Measurements from ENCODE around the gene HDAC10.

HDAC10 gene, protein sequence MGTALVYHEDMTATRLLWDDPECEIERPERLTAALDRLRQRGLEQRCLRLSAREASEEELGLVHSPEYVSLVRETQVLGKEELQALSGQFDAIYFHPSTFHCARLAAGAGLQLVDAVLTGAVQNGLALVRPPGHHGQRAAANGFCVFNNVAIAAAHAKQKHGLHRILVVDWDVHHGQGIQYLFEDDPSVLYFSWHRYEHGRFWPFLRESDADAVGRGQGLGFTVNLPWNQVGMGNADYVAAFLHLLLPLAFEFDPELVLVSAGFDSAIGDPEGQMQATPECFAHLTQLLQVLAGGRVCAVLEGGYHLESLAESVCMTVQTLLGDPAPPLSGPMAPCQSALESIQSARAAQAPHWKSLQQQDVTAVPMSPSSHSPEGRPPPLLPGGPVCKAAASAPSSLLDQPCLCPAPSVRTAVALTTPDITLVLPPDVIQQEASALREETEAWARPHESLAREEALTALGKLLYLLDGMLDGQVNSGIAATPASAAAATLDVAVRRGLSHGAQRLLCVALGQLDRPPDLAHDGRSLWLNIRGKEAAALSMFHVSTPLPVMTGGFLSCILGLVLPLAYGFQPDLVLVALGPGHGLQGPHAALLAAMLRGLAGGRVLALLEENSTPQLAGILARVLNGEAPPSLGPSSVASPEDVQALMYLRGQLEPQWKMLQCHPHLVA

DNA sequence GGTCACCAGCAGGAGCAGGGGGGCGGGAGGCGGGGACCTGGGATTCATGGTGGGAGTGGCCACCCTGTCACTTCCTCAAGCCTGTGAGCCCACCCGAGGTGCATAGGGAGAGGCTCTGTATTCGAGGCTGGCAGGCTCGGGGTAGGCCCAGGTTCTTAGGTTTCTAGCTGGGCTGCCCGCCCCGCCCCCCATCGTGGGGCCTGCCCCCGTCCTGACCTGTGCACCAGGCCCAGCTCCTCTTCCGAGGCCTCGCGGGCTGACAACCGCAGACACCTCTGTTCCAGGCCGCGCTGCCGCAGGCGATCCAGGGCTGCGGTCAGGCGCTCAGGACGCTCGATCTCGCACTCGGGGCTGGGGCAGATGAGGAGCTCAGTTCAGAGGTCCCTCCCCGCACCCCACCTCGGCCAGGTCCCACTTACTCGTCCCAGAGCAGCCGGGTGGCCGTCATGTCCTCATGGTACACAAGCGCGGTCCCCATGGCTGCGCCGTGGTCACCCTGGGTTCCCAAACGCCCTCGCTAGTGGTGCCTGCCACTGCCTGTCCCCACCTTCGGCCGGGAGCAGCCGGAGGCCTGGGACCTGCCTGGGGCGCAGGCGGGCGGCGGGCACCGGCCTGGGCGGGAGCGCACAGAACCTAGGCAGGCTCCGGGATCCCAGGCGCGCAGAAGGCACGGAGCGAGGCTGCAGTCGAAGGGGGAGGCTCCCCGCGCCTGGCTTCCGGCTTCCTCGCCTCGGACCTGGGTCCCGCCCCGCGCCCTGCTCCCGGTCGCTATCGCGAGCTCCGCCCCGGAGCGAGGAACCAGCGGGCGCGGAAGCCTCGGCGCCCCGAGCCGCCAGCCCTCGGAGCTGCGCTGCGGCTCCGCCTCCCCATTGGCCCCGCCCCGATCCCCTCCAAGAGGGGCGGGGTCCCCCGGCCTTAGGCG lies at the start of gene HDAC10:
Gene HDAC10 (minus strand): TSS at position 711 of the 922 bp plus-strand sequence. CDS start 233 bp downstream, at position 478.
- DNase-seq (ENCODE audit: low spot score): peak; percentile 88

DNA sequence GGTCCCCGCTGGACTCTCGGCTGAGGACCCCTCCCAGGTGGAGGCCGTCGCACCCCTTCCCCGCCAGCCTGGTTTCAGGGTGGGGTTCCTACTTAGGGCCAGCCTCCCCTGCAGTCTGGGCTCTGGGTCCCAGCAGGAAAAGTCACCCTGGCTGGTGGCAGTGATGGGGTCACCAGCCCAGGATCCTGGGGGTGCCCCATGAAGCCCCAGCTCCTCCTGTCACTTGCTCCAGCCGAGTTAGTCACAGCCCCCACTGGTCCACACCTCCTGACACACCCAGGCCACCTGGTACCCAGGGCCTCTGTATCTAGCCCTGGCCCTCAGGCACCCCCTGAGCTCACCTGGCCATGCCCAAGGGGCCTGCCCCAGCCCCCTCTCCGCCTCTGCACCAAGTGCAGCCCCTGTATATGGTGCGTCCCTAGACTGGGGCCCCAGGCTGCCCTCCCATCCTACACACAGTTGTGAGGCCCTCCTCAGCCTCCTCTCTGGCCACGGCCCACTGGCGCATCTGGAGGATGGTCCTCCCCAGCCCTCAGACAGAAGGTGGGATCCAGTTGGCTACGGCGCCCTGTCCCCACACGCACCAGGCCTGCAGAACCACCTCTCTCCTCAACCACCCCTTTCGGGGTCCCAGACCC lies 49.7 kb upstream of the HDAC10 start:
- no peak for DNase-seq (ENCODE audit: low spot score)

DNA sequence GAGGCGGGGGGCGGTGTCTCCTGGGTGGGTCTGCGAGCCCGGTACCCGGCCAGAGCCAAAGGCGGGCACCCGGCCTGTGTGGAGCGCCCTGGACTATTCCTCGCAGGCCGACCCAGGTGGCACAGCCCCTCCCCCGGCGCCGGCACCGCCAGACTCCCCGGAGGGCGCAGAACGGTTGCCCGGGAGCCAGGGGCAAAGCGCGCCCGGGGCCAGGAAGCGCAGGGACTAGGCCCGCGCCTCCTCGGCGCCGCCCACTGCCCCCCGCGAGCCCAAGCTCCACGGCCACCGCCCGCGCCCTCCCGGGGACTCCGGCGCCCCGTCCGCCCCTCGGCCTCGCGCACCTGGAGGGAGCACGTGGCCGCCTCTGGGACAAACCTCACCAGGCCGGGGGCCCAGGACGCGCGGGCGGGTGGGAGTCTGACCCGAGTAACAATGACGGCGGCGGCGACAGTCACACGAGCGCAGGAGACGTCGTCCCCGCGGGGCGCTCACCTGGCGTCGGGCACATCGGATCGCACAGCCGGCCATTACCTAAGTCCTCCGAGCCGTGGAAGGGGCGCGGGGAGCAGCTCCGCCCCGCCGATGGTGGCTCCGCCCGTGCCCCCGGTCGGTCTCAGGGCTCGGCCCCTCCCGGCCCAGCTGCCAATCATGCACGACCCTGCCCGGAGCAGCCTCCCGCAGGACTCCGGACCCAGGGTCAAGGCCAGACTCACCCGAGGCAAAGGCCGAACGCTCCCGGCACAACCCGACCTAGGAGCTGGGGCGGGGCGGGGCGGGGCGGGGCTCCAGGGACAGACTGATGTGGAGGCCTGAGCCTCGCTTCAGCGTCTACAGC lies 48.9 kb upstream of the HDAC10 start:
- peak; percentile 22 for DNase-seq (ENCODE audit: low spot score)

DNA sequence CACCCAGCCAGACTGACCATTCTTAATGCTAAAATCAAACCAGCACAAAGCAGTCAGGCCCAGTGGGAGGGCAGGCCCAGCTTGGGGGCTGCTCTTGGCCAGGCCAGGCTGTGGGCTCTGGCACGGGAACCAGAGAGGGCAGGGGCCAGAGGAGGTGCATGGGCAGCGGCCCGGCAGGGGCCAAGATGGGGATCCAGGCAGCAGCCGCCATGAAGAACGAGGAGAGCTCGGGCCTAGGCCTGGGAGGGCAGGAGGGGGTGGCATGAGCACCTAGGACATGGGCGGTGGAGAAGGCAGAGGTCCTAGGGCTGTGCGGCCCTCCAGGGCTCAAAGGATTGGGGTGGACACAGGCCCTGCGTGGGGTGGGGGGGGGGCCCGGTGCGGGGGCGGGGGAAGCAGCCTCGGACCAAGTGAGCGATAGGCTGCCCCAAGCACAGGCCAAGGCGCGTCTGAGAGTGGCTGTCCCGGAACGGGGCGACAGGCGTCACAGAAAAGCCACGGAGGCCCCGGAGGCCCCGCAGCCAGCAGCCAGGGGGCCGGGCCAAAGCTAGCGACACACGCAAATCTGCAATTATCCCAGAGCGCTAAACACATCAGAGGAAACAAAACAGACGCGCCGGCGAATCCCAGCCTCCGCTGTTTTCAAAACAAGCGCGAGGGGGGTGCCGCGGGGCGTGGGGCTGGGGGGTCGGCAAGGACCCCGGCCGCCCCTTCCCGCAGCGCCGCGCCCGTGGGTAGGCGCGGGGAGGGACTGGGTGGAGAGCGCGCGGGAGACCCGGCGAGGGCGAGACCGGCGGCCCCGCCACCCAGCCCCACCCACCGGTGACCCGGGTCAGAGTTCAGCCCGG lies 48.1 kb upstream of the HDAC10 start:
- peak; percentile 53 for DNase-seq (ENCODE audit: low spot score)

DNA sequence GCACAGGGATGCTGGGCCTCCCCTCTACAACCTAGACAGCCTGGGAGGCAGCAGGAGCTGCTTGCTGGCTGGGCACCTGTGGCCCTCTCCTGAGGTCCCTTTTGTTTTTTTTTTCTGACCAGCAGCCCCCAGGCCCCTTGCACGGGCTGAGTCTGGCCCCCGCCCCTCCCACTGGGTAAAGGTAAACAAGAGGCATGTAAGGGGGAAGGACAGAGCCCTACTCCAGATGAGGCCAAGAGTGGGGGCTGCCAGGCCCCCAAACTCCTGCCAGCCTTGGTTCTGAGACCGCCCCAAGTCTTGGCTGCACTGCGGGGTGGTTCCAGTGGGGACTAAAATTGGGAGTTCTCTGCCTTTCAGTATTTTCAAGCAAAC lies 47.2 kb upstream of the HDAC10 start:
- no peak for DNase-seq (ENCODE audit: low spot score)

DNA sequence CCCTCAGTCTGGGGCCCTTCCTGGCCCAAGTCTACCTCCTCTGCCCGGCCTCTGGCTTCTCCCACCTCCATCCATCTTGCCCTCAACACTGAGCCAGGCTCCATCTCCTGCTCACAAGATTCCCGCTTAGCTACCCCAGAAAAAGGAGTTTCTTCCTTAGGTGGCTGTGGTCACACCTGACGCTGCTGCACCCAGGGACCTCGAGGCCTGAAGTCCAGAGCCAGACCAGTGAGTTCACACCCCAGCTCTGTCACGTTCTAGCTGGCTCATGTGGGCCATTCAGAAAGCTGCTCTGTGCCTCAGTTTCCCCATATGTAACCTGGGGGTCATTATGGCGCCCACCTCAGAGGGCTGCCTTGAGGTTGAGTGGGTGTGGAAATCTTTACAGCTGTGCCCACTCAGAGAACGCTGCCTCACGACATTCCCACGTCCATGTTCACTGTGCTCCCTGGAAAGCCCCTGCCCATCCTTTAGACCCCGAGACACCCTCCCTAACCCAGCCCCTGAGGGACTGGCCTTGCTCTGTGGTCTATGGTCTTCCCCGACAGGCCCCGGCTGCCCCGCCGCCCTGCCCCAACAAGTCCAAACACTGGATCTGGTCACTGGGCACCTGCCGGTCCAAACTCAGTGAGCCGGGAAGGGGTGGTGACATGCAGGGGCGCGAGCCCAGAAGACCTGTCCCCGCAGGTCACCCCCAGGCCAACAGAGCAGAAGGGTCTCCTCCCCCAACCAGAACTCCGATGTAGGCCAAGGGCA lies 46.6 kb upstream of the HDAC10 start:
- DNase-seq (ENCODE audit: low spot score): no peak

DNA sequence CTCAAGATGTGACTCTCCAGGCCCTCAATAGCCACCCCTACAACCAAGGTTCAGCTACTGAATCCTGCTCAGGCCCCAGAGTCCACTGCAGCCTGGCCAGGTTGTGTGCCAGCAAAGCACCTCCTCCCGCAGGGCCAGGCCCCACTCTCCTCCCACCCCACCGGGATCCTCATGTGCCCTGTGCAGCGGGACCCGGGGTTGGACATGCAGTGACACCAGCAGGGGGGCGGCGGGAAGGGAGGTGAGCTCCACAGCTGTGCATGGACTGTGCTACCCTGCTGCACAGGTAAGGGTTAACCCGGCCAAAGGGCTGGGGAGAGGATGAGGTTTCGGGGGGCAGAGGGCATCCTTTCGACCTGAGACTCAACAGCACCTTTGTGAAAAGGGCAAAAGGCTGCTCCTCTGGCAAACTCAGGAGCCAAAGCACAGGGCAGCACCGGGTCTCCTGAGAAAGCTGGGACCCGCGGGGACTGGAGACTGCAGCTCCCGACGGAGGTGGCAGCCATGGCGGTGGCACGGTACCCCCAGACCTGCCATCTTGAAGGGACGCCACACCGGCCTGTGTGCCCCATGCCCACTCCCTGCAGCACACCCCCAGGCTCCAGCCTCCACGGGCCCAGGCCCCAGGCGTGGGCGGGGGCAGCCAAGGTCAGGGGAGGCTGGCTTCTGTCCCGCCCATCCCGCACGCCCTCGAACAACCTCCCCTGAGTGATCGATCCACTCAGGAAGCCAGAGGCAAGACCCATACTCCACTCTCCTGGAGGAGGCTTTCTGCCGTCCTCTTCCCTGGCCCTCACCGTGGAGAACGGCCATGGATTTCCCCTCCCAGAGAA lies 45.8 kb upstream of the HDAC10 start:
- DNase-seq (ENCODE audit: low spot score): no peak

DNA sequence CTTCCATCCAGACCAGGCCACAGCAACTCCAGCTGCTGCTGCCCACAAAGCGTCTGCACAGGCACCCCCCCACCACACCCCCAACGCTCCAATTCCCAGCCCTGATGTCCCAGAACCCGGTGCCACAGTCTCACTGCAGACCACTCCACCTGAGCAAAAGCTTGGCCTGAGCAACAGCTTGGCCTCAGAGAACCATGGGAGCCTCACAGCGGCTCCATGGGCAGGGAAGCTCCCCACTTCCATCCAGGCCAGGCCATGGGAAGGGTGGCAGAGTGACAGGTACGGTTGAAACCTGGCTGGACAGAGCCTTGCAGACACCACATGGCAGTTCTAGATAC lies 43.2 kb upstream of the HDAC10 start:
- no peak for DNase-seq (ENCODE audit: low spot score)

DNA sequence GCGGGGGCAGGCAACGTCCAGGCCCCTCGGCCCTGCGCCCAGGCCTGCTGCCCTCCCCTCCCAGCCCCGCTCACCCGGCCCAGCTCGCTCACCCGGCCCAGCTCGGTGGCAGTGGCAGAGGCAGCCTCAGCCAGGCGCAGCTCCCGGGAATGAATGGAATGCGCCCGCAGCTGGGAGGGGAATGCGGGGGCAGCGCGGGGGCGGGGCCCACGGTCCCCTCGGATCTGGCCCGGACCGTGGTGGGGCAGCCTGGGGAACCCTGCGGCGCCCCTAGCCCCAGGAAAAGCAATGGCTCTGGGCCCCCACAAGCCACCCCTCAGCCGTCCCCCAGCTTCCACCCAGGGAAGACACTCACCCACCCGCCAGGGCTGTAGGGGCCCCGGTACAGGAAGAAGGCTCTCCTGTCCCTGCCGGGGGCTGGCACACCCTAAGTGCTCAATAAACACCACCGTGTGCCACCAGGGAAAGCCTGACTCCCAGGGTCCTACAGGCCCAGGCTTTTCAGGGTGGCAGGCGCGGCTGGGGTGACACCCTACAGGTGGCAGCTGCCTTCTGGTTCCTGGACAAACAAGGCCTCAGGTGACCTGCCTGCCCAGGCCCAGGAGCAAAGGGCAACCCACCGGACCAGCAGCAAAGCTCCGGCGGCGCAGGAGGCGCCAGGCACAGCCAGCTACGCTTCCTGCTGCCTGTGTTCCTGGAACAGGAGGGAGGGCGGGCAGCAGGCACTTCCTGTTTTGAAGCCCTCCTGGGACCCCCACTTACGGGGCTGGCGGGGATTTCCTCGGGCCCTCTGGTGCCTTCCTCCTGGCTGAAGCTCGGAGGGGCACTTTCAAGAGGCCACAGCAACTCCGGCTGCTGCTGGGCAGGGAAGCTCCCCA lies 42.6 kb upstream of the HDAC10 start:
- DNase-seq (ENCODE audit: low spot score): peak; percentile 66

DNA sequence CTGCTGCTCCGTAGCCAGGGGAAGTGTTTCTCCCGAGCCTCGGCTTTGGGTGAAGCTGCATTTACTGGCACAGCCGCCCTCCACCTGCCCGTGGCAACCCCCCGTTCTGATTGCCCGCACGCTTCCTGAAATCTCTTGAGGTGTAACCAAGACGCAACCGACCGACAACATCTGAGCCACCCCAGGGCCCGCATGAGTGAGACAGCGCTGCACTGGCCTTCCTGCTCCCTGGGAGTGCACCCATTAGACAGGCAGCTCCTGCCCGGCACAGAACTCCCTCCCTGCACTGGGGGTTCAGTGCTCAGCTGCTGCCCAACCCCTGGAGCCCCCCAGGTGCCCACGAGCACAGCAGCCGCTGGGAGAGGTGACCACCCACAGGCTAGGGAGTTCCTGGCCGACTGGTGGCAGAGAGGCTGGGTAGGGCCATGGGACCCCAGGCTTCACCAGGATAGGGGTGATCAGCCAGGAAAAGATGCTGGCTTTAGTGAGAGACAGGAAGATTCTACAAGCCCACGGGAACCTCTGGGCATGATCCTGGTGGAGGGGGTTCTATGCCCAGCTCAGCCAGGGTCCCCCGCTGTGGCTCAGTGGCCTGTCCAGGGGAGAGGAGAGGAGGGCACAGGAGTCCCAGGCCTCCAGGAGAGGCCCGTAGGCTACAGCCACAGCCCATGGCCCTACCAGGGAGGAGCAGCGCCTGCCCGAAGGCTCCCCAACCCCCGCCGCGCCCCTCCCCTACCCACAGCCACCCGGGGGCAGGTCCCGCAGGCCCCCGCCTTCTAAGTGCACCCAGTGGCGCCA lies 41.8 kb upstream of the HDAC10 start:
- peak; percentile 76 for DNase-seq (ENCODE audit: low spot score)

DNA sequence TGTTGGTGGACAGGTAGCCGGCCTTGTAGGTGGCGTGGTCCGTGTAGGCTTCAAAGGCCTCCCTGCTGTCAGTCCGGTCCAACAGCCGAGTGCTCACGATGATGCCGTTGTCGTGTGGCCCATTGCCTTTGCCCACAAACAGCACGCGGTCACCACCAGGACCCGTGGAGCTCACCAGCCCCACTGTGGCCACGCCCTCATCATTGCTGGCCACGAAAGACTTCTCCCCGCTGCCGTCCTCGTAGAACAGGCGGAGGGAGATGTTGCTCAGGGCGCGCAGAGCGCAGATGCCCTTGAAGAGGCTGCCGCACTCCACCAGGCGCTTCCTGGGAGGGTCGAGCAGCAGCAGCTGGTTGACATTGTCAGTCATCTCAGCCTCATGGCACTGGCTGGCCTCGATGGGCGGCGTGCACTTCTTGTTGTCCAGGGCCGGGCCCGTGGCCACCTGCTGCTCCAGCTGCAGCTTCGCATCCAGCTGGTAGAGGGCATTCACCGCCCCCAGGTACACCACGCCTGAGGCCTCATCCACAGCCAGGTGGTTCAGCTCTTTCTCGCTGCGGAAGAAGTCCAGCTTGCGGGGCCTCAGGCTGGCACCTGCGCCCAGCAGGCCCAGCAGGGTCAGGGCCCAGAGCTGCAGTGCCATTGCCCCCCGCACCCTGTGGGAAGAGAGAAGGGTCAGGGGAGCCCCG lies 39.0 kb upstream of the HDAC10 start:
- no peak for DNase-seq (ENCODE audit: low spot score)

DNA sequence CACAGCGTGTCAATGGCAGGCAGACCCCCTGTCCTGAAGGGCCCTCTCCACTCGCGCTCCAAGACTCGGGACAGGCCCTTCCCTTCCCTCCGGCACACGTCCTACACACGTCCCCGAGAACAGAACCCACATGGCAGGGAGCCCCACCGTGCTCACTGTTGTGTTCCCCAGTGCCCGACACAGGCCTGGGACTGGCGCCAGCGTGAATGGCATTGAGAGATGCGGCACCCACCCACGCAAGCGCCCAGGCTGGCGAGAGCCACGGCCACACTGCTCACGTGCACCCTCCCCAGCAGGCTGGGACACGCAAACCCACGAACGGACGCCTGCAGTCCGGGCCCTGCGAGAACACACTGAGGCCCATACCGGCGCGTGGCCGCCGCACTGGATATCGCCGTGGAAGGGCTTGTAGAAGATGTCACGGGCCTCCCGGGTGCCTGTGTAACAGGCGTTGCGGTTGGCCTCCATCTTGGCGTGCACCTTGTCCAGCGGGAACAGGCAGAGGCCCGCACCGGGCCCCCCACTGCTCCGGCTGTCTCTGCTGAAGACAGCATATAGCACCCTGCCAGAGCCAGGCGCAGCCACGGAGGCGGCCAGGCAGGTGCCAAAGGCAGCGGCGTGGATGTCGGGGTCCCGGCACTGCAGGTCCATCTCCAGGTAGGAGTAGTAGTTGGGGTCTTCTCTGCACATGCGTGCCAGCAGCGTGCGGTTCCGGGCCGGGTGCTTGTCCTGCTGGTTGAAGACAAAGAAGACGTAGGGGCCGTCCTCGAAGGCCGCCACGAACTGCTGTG lies 38.3 kb upstream of the HDAC10 start:
- no peak for DNase-seq (ENCODE audit: low spot score)

DNA sequence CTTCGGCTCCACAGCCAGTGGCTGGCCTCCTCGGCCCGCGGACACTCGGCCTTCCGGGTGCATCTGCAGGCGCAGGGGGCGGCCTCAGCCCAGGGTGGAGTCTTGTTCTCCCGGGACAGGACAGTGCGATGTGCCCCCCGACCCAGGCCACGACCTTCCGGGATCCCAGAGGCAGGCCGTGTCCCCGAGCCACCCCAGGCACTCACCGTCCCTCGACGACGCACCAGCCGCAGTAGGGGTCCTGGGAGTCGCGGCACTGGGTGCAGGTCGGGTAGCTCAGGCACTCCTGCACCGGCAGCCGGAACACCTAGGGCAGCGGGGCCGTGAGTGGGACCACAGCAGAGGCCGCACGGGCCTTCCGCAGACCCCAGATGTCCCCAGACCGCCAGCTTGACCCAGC lies 36.7 kb upstream of the HDAC10 start:
- DNase-seq (ENCODE audit: low spot score): no peak

DNA sequence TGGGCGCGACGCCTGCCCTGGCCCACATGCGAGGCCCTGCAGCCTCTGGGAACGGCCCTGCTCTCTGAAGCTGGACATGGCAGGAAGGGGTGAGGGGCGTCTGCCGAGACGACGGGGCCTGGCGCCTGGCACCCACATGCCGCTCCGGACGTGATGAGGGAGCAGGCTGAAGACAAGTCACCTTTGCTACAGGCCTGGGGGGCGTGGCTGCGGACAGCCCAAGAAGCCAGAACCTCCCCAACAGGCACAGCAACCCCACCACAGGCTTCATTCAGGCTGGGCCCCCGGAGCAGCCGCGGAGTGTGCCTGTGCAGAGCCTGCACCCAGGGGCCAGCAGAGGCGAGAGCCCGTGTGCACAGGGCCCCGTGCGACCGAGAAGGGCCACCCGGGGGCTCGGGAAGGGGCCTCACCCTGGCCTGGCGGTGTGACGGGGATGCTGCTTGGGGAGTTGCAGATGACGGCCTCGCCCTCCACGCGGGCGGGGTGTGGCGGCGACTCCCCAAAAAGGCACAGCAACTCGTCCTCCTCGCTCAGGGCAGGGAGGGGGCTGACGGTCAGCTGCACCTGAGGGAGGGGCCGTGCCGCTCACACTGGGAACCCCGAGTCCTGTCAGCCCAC lies 35.7 kb upstream of the HDAC10 start:
- no peak for DNase-seq (ENCODE audit: low spot score)

DNA sequence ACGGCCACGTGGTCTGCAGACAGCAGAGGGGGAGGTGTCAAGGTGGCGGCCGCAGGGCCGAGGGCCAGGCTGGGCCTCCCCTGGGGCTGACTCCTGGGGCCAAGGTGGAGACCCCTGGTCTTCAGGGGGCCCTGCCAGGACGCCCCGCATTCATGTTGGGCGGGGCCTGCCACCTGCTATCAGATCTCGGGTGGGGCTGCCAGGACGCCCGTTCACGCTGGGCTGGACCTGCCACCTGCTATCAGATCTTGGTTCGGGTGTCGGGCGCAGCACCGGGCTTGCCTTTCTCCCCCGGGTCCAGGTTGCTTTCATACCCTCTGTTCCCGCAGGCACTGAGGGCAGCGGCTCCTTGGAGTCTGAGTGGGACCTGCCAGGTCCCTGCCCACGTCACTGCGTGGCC lies 35.2 kb upstream of the HDAC10 start:
- no peak for DNase-seq (ENCODE audit: low spot score)
